ACHN (cell line): ENCODE data around the gene GCNT4.
A peak's percentile ranks its signal among the peaks of the same experiment; 100 is the strongest.

Experiments
- DNase-seq: peaks from one replicate; pipeline ENCODE4 v3.0.0-alpha.2; 2015
- in situ Hi-C: cut with HindIII; loops from 2 replicates; pipeline ENCODE4 v1.10.0; 2017; ENCODE audit warnings: low sequenced_read_pairs, low pct_ligation_motif_present, low pct_unique_long_range_greater_than_20kb

GCNT4 gene

DNA sequence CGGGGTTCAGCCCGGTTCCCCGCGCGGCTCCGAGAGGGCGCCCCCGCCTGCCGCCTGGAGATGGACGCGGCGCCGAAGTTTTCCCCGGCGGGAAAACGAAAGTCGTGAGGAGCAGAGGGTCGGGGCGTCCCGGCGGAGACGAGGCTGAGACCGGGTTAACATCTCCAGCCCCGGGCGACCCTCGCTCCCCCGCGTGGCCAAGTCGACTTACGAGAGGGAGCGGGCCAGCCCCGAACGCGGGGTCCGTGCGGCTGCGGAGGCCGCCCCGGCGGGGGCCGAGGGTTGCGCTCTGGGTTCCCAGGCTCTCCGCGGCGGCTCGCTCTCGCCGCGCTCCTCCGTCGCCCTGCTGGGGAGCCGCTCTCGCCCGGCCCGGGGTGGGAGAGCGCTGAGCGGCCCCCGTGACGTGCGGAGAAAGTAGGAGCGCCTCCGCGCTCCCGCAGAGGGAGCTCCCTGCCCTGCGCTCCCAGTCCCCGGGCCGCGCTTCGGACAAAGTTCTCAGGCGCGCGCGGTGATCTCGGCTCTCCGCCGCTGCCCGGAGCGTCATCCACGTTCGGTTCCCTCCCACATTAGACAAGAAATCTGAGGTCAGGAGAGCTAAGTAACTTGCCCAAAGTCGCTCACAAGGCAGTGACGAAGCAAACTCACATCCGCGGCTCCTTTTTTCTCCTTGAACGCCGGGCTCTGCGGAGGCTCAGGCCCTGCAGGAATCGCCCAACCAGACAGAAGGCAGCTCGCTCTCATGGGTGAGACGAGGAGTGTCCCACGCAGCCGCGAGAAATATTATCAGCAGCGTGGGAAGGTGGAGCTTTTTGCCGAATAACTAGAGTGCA is 1.2 kb upstream of the GCNT4 start:
- DNase-seq = peak; percentile 56

DNA sequence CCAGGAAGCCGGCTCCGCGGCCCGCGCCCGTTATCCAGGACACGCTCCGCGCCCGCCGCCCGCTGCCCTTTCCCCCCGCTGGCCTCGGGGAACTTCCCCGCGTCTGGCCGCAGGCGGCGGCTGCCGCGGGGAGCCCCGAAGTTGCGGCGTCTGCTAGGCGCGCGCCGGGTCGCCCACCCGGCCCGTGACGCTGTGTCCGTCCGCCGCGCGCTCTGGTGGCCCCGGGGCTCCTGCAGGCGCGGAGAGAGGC is 621 bp upstream of the GCNT4 start:
- DNase-seq = no peak
- in situ Hi-C loops = no loop called here

More for the DNA sequence above, 1.2 kb upstream of the GCNT4 start:
- in situ Hi-C loops = no loop called here

DNA sequence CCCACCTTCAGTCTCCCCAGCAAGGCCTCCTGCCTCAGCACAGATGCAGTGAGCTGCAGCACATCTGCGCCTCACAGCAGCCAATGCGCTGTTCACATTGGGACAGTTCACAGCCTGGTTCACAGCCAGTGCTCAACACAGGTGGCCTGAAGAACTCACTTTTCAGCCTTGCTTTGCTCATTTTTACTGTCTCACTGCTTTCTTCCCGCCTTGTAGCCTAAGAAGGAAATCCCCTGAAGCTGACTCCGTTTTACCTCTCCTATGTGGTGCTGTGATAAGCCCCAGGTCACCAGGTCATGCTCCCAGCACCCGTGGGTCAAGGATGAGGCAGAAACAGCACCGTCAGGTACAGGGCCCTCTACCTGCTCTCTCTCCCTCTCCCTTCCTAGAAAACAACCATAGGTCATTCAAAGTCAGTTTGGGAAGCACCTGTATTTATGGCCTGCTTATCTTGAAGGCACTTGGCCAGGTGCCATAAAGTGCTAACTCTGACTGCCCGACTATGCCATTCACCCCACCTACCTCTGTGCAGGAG is 1.1 kb downstream of the GCNT4 start:
- in situ Hi-C loops = no loop called here
- no peak for DNase-seq

GRCh38 chr5:75050415-75050814 is 1.9 kb downstream of the GCNT4 start:
- in situ Hi-C loops = no loop called here
- peak; percentile 52 for DNase-seq

GRCh38 chr5:75049456-75050351 is 2.7 kb downstream of the GCNT4 start:
- DNase-seq = peak; percentile 61
- in situ Hi-C loops = no loop called here

GRCh38 chr5:75048457-75048953 is 3.9 kb downstream of the GCNT4 start:
- in situ Hi-C loops = no loop called here
- peak; percentile 11 for DNase-seq

DNA sequence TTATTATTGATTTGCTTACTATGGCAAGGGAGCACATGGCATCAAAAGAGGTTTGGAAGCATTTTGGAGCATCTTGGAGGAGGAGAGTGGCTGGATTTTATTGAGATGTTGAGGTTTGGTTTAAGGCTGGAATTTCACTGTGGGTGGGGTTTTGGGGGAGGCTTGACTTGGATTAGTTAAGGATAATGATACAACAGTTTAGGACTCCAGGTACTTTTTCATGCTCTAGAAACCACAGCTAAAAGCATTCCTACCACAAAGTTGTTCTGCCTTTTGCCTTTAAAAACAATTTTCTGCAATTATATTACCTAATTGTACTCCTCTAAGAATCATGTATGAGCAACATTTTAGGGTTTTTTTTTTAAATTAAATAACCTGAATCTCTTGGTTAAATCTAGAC is 5.0 kb downstream of the GCNT4 start:
- DNase-seq = no peak
- in situ Hi-C loops = no loop called here

DNA sequence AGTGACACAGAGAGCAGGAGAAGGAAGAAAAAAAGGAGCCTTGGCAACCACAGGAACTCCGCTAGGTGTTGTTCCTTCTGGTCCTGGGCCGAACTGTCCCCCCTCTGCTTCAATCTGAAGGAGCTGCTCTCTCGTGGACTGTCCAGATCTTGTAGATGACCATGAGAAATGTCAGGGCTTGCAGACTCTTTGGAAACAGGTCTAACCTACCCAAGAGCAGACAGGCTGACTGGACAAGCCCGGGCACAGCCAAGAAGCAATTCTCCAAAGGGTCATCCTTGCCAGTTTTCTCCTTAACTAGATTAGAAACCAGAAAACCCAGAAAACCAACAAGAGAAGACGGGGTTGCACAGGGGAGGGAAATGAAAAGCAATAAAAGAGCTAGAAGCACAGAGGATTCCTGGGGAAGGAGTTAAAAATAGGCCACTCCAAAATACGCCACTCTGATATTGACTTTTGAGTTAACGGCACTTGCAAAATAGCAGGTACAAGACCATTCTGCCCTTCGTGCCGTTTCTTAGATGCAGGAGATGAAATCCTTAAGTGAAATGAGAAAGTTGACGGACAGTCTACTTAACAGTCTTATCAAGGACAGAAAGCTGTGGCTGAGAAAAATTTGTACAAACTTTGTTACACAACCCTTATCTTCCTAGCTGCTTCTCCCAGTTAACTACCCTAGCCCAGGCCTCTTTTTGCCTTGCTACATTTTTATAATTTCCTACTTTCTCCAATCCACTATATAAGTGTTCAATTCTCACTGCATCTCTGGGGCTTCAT is 5.8 kb downstream of the GCNT4 start:
- in situ Hi-C loops = no loop called here
- no peak for DNase-seq

- DNase-seq = no peak
- in situ Hi-C loops = no loop called here
These were observed 7.3 kb downstream of the GCNT4 start for GRCh38 chr5:75045071-75045470.

- no peak for DNase-seq
- in situ Hi-C loops = no loop called here
These were observed 8.0 kb downstream of the GCNT4 start for GRCh38 chr5:75044406-75044805.

- no peak for DNase-seq
- in situ Hi-C loops = no loop called here
These were observed 8.6 kb downstream of the GCNT4 start for GRCh38 chr5:75043633-75044264.

DNA sequence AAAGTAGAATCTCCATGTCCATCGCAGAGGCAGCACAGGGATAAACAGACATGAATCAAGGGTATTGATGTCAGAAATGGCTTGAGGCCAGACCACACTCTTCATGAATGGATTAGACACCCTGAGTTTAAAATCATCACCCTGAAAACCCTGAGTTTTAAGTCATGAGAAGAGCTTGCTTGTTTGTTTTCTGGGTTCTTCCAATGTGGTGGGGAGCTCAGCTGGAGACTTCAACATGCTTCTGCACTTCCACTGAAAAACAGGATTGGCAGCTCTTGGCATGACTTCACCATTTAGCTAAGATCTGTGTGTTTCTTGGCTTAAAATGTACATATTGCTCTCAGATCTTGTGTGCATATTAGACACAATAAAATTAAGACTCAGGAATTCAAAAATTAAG is 9.8 kb downstream of the GCNT4 start:
- in situ Hi-C loops = no loop called here
- DNase-seq = no peak

- in situ Hi-C loops = no loop called here
- no peak for DNase-seq
These were observed 11.4 kb downstream of the GCNT4 start for GRCh38 chr5:75040973-75041372.

GRCh38 chr5:75037106-75037505 is 15.3 kb downstream of the GCNT4 start:
- DNase-seq = peak; percentile 65
- in situ Hi-C loops = no loop called here

DNA sequence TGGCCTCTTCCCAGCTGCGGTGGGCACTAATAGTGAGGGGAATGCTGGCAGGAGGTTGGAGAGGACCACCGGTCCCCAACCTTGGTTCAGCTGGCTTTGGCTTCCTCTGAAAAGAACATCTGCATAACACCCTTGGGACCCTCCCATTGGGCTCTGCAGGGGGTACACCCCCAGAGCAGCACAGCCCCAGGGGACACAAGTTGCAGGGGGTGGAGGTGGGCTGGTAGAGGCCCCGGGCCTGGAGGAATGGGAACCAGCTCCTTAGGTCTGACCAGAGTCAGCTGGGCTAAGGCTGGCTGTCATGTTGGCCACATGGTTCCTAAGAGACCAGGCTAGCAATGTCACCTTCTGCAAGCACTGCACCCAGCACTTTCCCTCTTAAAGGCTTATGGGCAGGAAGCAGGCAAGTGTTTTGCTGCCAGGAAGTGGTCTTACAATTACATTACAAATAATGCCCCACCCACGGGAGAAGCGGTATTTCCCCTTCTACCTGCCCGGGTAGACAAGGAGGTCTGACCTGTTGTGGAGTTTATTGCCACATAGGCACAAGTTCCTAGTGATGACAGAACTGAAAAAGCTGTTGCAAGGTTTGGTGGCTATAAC is 18.1 kb downstream of the GCNT4 start:
- in situ Hi-C loops = no loop called here

GRCh38 chr5:75031366-75031765 is 21.0 kb downstream of the GCNT4 start:
- in situ Hi-C loops = no loop called here

More for the DNA sequence above, 18.1 kb downstream of the GCNT4 start:
- DNase-seq = no peak

DNA sequence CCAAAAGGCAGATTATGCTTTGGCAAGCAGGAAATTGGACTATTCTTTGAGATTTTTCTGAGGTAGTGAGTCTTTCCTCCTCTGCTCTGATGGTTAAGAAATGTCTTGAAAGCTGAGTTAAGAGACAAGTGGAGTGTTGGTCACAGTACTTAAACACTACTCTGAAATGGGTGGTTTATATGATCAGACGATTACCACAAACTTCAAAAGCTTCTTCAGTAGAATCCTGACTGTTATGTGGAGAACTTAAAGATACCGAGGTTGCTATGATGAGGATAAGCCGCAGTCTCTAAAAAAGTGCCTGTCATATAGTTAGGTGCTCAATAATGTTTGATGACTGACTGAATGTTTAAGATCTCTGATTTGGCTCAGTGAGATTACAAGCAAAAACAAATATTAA is 24.3 kb downstream of the GCNT4 start:
- in situ Hi-C loops = no loop called here

More at GRCh38 chr5:75031366-75031765, 21.0 kb downstream of the GCNT4 start:
- DNase-seq = no peak

More for the DNA sequence above, 24.3 kb downstream of the GCNT4 start:
- no peak for DNase-seq
